HL-60 (cell line): ENCODE data around the gene WRAP53.

Experiments used
- POLR2AphosphoS5 ChIP-seq: IDR thresholded peaks from 2 replicates; pipeline ENCODE4 v1.6.1; 2012; ENCODE audit warnings: low read depth
- TF ChIP-seq, protein P1 (sequence below): IDR thresholded peaks from one replicate; pipeline ENCODE4 v1.5.1; 2011; ENCODE audit warnings: low read length, control low read depth, inconsistent platforms; ENCODE audit not compliant: insufficient read depth
- TF ChIP-seq, protein P2 (sequence below): IDR thresholded peaks from 2 replicates; pipeline ENCODE4 v1.6.1; 2012; ENCODE audit warnings: low read depth; ENCODE audit not compliant: insufficient replicate concordance

DNA sequence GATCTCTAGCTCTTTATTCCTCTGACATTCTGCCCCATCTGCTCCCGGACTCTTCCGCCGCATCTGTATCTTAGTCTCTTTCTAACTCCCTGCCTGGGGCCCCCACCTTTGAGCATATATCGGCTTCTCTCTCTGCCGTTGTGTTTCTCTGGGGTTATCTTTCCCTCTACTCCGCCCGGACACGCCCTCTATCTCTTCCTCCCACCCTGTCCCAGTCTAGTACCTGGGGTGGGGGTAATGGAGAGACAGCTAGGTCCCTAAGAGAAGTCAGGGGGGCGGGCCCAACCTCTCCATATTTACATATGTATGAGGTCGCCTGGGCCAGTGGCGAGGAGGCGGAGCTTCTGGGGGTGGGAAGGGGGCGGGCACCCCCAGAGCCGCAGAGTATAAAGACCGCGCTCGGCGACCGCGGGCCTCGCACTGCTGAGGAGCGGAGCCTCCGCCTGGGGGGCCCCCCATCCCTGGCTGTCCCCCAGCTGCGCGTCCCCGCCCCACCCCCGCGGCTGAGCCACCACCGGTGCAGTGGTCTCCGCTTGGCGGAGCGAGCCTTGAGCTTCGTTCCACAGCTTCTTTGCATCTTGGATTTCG, 37.7 kb upstream of the WRAP53 start, which contains the start of gene ATP1B2:
- TF ChIP-seq, protein P1, sequence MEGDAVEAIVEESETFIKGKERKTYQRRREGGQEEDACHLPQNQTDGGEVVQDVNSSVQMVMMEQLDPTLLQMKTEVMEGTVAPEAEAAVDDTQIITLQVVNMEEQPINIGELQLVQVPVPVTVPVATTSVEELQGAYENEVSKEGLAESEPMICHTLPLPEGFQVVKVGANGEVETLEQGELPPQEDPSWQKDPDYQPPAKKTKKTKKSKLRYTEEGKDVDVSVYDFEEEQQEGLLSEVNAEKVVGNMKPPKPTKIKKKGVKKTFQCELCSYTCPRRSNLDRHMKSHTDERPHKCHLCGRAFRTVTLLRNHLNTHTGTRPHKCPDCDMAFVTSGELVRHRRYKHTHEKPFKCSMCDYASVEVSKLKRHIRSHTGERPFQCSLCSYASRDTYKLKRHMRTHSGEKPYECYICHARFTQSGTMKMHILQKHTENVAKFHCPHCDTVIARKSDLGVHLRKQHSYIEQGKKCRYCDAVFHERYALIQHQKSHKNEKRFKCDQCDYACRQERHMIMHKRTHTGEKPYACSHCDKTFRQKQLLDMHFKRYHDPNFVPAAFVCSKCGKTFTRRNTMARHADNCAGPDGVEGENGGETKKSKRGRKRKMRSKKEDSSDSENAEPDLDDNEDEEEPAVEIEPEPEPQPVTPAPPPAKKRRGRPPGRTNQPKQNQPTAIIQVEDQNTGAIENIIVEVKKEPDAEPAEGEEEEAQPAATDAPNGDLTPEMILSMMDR: no peak
- no peak for TF ChIP-seq POLR2AphosphoS5
- TF ChIP-seq, protein P2, sequence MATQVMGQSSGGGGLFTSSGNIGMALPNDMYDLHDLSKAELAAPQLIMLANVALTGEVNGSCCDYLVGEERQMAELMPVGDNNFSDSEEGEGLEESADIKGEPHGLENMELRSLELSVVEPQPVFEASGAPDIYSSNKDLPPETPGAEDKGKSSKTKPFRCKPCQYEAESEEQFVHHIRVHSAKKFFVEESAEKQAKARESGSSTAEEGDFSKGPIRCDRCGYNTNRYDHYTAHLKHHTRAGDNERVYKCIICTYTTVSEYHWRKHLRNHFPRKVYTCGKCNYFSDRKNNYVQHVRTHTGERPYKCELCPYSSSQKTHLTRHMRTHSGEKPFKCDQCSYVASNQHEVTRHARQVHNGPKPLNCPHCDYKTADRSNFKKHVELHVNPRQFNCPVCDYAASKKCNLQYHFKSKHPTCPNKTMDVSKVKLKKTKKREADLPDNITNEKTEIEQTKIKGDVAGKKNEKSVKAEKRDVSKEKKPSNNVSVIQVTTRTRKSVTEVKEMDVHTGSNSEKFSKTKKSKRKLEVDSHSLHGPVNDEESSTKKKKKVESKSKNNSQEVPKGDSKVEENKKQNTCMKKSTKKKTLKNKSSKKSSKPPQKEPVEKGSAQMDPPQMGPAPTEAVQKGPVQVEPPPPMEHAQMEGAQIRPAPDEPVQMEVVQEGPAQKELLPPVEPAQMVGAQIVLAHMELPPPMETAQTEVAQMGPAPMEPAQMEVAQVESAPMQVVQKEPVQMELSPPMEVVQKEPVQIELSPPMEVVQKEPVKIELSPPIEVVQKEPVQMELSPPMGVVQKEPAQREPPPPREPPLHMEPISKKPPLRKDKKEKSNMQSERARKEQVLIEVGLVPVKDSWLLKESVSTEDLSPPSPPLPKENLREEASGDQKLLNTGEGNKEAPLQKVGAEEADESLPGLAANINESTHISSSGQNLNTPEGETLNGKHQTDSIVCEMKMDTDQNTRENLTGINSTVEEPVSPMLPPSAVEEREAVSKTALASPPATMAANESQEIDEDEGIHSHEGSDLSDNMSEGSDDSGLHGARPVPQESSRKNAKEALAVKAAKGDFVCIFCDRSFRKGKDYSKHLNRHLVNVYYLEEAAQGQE: no peak
